ENCODE data around the gene CIITA.
"Not testable (repeated sequence)": the region's sequence is repeated elsewhere in the genome, so short reads cannot be mapped to it uniquely, and the experiment has no call there.

The CIITA gene

GRCh38 chr16:10923650-10924214, 46.7 kb downstream of the CIITA start:
- TF ChIP-seq CTCF (IDR thresholded peaks at IDR 0.05; ENCODE audit: control insufficient read depth, extremely low read depth, insufficient read depth) = no peak
- no peak overlapping the region for H3K4me3 ChIP-seq (ENCODE audit: low read depth, low read length)
- no peak for DNase-seq (ENCODE audit: low read depth)

GRCh38 chr16:10925285-10925684, 48.3 kb downstream of the CIITA start:
- not testable (repeated sequence) for H3K4me3 ChIP-seq (ENCODE audit: low read depth, low read length); DNase-seq (ENCODE audit: low read depth)

- no peak for DNase-seq (ENCODE audit: low read depth)
- H3K4me3 ChIP-seq (ENCODE audit: low read depth, low read length) = no peak overlapping the region
- no peak for TF ChIP-seq CTCF (IDR thresholded peaks at IDR 0.05; ENCODE audit: control insufficient read depth, extremely low read depth, insufficient read depth)
Measured at GRCh38 chr16:10926094-10926493, 49.1 kb downstream of the CIITA start.

GRCh38 chr16:10926867-10927266, 49.9 kb downstream of the CIITA start:
- DNase-seq (ENCODE audit: low read depth) = no peak
- TF ChIP-seq CTCF (IDR thresholded peaks at IDR 0.05; ENCODE audit: control insufficient read depth, extremely low read depth, insufficient read depth) = no peak
- no peak overlapping the region for H3K4me3 ChIP-seq (ENCODE audit: low read depth, low read length)

- TF ChIP-seq CTCF (IDR thresholded peaks at IDR 0.05; ENCODE audit: control insufficient read depth, extremely low read depth, insufficient read depth) = no peak
- H3K4me3 ChIP-seq (ENCODE audit: low read depth, low read length) = no peak overlapping the region
- DNase-seq (ENCODE audit: low read depth) = no peak
Measured at GRCh38 chr16:10927497-10928112, 50.6 kb downstream of the CIITA start.

- not testable (repeated sequence) for DNase-seq (ENCODE audit: low read depth); H3K4me3 ChIP-seq (ENCODE audit: low read depth, low read length)
Measured at GRCh38 chr16:10929097-10929496, 52.1 kb downstream of the CIITA start.

GRCh38 chr16:10929853-10930754, 53.1 kb downstream of the CIITA start:
- no peak overlapping the region for H3K4me3 ChIP-seq (ENCODE audit: low read depth, low read length)
- no peak for TF ChIP-seq CTCF (IDR thresholded peaks at IDR 0.05; ENCODE audit: control insufficient read depth, extremely low read depth, insufficient read depth)
- no peak for DNase-seq (ENCODE audit: low read depth)
